GM21447 (cell line): ENCODE data around the gene MICAL2.

Source experiments
- ATAC-seq: cut with Tn5 transposase; IDR thresholded peaks from one replicate; pipeline ENCODE4 v1.9.1; 2021; ENCODE audit not compliant: unreplicated experiment

Gene MICAL2

DNA sequence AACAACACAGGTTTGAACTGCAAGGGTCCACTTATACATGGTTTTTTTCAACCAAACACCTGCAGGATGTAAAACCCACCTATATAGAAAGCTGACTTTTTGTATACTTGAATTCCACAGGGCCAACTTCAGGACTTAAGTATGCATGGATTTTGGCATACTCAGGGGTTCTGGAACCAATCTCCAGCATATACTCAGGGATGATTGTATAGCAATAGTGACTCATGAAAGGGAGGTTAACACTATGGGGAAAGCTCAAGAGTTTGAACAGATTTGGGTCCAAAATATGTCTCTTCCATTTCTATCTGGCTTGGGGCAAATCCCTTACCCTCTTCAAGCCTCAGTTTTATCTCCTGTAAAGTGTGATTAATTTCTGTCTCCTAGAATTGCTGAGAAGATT is 94.9 kb downstream of the MICAL2 start:
- no peak for ATAC-seq

DNA sequence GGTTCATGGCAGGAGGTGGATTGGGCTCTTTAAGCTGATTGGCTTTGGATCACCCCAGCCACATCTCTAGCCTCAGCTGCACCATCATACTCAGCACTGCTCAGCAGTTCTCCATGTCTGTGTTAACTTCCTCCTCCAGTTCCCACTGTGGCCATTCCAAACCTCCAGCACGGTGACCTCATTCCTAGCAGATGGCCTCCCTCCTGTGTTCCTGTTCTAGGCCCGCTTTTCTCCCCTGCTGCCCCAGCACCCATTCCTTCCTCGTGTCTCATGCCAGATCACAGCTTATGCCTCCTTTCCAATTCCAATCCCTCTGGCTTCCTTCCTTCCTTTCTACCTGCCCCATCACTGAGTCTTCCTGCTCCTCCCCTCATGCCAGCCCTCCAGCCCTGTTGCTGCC is 96.1 kb downstream of the MICAL2 start:
- no peak for ATAC-seq

DNA sequence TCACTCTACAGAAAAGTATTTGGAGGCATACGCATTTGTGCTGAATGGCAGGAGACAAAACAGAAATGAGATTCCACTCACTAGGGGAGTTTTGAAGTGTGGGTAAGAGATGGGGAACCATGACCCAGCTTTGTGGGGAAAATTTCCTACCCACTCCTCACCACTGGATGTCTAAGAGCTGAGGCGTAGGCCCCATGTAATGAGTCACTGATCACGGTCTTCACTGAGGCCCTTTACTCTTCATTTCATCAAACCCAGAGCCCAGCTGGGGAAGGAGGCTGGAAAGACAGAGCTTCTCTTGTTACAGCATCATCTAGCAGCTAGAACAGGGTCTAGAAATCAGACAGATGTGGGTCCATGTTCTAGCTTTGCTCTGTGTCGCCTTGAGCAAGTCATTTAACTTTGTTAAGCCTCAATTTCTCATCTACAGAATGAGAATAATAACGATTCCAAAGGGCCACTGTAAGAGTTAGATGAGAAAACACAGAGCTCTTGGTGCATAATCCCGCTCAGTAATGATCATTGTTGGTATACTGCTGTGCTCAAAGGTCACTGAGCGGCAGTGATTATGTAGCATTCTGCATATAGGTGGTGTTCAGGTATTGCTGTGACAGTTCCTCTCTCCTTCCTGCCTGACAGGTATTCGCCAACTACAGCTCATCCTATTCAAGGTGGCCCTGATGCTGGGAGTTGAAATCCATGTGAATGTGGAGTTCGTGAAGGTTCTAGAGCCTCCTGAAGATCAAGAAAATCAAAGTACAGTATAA is 97.2 kb downstream of the MICAL2 start:
- ATAC-seq: no peak

DNA sequence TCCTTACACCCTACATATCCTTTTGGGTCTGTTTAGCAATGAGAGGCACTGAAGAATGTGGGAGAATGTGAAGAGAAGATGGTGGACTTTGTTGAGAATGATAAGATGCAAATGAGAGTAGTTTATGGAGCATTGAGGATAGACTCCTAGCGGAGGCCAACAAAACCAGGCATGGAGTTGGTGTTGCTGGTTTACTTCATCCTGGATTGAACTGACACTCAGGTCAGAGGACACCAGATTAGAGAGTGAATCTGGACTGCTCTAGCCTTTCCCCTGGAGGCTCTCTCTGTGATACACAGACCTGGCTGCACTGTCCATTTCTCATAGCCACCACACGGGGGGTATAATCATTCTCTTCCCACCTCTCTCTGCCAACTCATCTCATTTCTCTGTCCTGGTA is 98.7 kb downstream of the MICAL2 start:
- ATAC-seq: no peak

DNA sequence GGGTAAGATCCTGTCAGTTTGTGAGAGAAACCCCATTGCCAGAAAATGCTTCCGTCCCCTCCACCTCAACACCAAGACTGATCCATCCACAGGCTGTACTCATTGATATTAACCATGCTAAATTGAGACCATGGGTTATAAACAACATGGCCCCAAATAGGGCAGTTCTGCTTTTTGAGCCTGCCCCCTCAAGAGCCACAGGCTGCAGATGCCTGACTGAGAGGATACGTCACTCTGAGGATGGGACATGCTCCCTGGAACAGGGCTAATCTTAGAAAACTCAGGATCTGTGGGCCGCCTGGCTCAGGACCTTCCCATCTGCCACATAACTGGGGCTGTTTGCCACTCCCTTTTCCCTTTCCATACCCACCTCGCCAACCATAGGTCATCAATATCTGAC is 99.8 kb downstream of the MICAL2 start:
- ATAC-seq: no peak

DNA sequence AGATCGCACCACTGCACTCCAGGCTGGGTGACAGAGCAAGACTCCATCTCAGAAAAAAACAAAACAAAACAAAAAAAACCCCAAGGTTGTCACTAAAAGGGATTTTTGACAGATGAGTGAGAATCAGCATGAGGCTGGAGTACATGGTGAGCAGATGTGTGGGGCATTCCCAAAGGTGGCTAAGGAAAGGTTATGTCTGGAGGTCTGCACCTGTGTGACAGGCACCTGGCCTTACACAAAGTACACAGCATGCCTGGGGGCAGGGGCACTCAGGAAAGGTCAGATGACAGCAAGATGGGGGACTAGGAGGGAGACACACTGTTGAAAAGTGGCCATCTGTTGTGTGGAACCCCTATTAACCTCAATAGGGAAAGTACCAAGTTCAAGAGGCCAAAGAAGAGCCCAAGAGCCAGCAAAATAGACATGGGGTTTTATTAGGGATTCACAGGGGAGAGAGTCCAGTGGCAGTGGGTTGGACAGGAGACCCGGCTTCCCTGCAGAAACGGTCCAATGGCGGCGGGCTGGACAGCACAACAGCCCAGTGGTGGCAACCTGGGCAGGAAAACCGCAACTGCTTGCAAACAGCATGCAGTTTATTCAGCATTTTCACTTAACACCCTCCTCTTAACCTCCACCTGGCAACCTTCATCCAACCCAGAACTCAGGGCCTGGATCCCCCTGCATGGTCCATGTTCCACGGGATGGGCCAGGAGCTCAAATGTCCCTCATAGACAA is 101.1 kb downstream of the MICAL2 start:
- no peak for ATAC-seq

DNA sequence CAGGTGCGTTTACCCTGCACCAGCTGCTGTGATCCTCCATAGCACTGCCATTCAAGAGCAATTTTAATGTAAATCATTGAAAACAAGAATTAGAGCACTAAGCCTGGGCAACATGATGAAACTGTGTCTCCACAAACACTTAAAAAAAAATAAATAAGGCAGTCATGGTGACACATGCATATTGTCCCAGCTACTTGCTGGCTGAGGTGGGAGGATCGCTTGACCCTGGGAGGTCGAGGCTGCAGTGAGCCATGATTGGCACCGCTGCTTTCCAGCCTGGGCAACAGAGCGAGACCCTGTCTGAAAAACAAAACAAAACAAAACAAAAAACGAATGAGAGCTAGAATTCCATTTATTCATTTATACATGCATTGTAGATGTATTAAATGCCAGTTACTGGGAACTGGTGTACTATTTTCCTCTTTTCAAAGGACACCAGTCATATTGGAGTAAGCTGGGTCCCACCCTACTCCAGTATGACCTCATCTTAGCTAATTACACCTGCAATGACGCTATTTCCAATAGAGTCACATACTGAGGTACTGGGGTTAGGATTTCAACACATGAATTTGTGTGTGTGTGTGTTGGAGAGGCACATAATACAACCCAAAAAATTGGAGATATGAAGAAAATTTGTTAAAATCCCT is 101.9 kb downstream of the MICAL2 start:
- ATAC-seq: no peak

DNA sequence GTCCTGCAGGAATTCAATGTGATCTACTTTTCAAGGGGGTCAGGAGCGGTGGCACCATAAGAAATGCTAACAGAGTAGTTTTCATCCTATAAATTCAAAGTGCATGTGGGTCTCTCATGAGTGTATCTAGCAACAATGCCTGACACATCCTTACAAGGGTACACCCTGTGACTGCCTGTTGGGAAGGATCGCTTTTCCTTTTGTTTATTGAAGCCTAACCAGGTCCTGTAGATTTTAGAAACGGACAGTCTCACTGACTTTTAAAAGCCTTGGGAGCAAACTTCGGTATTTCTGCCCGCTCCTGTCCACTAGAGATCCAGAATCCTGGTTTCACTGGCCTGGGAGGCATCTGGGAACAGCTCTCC is 102.4 kb downstream of the MICAL2 start:
- ATAC-seq: no peak

DNA sequence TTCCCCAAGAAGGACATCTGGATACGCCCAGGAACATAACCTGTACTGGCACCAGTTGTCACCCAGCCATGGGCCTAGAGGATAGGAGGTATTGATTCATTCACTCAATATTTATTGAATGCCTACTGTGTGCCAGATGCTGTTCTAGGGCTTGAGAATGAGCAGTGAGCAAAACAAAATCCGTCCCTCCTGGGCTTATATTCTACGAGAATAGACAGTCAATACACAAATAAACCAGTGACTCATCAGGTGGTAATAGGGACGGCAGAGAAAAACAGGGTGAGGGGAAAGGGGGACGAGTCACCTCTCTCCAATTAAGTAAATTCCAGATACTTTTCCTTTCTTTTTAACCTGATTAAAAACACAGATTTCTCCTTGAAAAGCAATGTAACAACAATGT is 103.5 kb downstream of the MICAL2 start:
- ATAC-seq: no peak

DNA sequence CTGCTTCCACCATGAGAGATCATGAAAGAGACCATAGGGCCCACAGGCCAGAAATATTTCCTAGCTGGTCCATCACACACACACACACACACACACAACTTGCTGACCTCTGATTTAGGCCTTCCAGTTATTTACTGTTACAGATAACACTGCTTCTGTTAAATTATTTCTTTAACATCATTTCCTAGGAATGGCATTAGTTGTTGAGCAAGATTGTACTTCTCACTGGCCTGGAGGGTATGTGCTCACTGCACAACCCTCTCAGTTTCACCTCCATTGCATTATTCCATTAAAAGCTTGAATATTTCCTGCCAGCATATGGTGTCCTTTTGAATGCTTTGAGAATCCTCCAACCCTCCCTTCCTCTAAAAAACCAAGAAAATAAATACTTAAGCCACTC is 104.4 kb downstream of the MICAL2 start:
- ATAC-seq: no peak

DNA sequence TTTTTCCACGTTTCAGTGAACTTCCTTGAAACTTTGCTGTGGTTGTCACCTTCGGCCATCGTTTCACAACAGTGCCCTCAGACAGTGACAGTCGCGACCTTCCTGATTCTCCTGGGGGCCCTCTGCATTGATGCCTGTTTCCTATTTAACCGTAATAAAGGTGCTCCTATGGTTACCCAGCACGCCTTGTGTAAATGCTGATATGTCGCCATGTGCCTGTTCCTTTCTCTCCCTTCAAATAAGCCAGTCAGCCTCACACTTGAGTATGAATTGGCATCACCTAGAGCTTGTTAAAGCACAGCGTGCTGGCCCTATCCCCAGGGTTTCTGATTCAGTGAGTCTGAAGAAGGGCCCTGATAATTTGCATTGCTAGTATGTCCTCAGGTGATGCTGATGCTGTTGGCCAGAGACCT is 104.8 kb downstream of the MICAL2 start:
- no peak for ATAC-seq

DNA sequence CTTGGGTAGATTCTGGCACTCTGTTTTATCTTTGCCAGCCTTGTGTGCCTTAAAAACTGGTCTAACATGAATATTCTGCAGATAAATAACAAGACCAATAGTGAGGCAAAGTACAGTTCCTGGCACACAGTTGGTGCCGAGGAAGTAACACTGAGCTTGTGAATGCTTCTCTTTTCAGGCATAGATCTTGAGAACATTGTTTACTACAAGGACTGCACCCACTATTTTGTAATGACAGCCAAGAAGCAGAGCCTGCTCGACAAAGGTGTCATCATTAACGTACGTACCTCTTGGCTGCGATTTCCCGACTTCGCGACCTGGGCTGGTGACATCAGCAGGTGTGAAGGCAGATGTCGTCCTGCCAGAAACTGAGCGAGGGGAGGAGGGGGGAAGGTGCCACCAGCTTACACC is 105.7 kb downstream of the MICAL2 start:
- no peak for ATAC-seq

DNA sequence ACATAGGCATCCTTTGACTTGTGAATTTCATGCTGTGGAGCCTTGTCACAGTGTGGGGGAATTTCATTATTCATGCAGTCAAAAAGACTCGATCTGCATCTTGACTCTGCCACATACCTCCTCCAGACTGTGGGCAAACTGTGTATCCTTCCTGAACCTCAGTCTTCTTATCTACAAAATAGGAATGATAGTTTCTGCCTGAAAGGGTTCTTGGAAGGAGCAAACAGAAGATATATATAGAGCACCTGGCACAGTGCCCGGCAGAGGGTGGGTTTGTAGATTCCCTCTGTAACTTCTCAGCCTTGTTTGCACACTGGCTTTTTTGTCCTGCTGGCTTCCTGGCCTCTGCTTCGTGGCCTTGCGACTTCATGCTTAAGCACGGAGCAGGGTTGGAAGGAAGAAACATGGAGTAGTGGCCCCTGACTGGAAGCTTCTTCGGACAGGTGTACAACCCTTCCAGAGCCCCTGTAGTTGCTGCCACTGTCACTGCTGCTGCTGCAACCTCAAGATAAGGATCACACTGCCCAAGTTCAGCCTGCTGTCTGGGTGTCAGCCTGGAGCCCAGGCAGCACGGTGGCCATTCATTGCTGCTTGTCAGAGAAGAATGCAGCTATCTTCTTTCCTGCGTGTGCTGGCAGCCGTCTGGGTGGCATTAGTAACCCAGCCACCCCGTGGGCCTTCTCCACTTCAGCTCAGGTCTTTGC is 106.4 kb downstream of the MICAL2 start:
- no peak for ATAC-seq

DNA sequence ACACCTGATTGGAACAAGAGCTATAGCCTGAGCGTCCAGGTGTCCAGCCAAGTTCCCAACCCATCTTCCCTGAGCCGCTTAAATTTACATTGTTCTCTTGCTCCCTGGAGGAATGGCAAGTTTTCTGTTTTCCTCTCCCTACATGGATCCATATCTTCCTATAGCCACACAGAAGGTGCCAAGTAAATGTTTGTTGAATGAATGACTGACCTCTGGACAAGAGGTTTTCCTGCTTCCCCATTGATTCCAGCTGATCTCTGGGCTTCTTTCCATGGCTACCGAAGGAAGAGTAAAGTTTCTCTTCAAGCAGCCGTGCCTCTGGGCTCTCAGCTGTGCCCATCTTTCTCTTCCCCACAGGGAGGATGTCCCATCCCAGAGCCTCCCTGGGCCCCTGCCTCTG is 107.5 kb downstream of the MICAL2 start:
- no peak for ATAC-seq

DNA sequence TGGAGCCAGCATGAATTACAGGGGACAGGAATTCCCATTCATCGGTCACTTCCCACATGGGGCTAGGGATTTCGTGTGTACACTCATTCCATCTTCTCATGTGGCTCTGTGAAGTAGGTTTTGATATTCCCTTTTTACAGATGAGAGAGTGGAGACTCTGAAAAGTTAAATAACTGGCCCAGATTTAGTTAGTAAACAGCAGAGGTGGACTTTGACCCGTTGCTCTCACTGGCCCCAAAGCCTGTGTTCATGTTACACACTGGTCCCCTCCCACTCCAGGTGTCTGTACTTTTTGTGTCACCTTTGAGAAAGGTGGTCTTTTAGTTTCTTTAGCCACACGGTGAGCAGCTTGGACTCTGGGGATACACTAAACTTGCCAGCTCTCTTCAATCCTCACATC is 108.5 kb downstream of the MICAL2 start:
- no peak for ATAC-seq

DNA sequence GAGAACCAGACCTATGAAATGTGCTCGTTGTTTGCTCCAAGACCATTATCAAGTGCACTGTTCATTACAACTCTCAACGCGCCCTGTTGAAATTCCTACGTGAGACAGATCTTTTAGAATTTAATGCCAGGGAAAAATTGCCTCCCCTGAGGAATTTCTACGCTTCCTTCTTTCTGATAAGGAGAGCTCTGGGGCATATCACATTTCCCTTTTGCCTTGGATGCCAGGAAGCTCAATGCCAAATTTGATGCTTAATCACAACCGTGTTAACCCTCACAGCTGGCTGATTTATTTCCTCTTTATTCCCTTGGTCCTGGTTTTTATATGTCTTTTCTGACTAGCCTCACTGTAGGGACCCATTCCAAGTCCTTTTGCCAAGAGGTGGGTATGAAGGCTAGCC is 109.4 kb downstream of the MICAL2 start:
- ATAC-seq: no peak

DNA sequence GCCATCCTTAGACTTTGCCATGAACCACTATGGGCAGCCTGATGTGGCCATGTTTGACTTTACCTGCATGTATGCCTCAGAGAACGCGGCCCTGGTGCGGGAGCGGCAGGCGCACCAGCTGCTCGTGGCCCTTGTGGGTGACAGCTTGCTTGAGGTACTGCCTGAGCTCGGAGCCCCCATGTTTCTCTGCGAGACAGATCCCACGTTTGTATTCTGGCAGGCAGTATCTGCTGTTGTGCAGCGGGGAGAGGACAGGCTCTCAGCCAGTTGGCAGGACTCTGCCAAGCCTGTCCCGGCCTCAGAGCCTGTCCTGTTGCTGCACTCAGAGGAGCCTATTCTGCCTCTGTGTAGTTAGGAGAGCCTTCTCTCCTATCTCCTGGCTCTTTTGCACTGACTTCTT is 109.9 kb downstream of the MICAL2 start:
- ATAC-seq: no peak

DNA sequence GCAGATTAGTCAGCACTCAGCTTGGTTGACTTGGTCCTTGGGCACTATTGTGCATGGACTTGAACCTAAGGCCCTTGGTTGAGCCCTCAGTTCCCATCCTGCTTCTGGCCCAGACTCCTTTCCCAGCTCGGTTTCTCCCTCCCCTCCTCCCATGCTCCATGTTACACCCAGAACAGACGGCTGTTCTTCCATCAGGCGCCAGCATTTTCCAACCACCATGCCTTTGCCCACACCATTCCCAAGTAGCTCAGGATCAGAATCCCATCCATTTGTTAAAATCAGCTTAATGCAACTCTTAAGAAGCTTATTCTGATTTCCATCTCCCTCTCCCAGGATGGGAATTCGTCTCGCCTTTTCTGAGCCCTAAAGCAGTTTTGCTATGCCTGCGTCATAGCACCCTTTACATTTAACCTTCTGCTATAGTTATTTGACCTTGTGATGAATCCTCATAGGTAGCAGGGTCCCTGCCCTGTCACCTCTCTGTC is 110.7 kb downstream of the MICAL2 start:
- no peak for ATAC-seq

DNA sequence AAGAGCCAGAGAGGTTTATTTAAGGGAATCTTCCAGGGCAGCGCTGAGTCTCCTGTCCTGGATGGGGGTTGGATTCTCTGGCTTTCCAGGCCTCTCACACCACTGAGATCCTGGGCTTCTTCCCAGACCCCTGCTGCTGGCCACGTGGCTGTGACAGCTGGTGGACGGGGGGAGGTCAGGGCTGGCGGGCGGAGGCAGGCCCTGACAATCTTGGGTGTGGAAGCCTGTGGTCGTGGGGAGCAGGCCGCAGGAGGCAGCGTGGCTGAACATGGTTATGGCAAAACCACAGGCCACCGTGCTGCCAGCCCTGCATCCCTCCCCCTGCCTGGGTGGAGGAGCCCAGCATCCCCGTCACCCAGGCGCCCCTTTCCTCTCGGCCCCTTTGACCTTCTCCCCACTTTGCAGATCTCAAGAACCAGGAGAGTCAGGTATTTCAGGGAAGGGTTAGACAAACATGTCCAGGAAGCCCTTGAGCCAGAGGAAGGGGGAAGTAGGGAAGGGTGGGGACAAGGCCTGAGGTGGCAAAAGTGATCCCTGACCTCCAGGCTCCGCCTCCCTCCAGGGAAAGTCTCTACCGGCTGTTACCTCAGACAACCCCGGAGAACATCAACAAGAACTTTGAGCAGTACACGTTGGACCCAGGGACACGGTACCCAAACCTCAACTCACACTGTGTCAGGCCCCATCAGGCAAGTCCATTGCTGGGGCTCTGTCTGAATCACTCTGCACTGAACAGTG is 111.8 kb downstream of the MICAL2 start:
- ATAC-seq: no peak

DNA sequence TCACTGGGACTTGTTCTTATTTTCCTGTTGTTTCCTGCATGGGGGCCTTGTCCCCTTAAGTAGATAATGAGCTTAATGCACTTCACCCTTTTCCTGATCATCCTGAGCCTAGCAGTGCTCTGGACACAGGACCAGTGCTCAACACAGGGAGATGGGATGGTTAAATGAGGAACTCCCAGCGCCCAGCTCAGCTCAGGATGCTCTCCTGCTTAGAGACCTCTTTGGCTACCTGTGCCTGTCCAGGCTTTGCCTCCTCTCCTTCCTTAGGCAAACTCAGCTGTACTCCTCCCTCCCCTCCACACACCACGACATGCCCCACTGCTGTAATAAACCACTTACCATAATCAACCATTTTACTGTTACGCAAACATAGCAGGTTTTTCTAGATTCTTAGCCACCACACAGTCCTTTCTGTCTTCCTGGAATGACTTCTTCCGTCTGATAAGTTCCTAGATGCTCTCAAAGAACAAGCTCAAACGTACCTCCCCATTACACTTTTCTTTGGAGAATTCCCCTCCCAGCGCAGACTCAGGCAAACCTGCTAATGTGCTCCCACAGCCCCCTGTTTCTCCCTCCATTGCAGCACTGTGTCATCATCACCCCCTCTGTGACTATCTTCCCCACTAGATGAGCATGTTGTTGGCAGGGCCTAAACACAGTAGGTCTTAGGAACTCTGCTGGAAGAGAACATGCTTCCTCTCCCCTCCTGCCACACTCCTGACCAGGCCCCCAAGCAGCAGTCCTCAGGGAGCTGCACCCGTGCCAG is 113.6 kb downstream of the MICAL2 start:
- no peak for ATAC-seq
